HepG2 (cell line): ENCODE results near the gene HRH3. TPM values are rescaled to one million over a fixed set of nuclear protein-coding genes. Genes with fewer than 3 reads are reported as not detected.

Experiments used
- ATAC-seq: fragments of 200-7000 bp; cut with Tn5 transposase; 3 replicates; pipeline ENCODE4 v1.9.1; 2020; ENCODE audit warnings: mild to moderate bottlenecking, moderate library complexity
- BruUV-seq: library from RNA; stranded (reverse); fragments of 400-500 nt; replicated peaks from 2 replicates; lab custom pipeline; 2021; lab: Mats Ljungman, UMichigan
- CTCF ChIA-PET: fragments of 300-600 bp; formaldehyde crosslinking; extraction: SDS; loops from one replicate; lab custom pipeline; 2021; ENCODE audit warnings: low total read pairs, inconsistent platforms, low intra/inter-chr PET ratio; lab: Yijun Ruan, JAX
- POLR2A ChIA-PET: fragments of 350-600 bp; sonication (Branson Sonifier 250); formaldehyde crosslinking; loops from one replicate; lab custom pipeline; 2020; ENCODE audit warnings: antibody characterized with exemption, inconsistent platforms; lab: Yijun Ruan, JAX
- DNase-seq: peaks from one replicate; pipeline ENCODE4 v3.0.0-alpha.2; 2015; ENCODE audit warnings: low spot score
- FAIRE-seq: peaks from 3 replicates; lab custom pipeline; 2011; peaks lifted over from hg19 to GRCh38; lab: Jason Lieb, UNC
- H2AFZ ChIP-seq: one replicate; pipeline ENCODE4 v1.6.1; 2011; ENCODE audit warnings: low read length, inconsistent platforms
- H3K27ac ChIP-seq: fragments of 300-600 bp; 3 replicates; pipeline ENCODE4 v1.8.0; 2011; ENCODE audit warnings: mixed run types, mild to moderate bottlenecking, mixed read lengths, low read length, inconsistent platforms; ENCODE audit not compliant: insufficient read depth; ENCODE audit errors: extremely low read length
- H3K27me3 ChIP-seq, 2 experiments: fragments of 200-600 bp in 1 of 2; 2 replicates in 1 of 2; 3 replicates in 1 of 2; pipeline versions ENCODE4 v1.6.0 to v1.8.0; 2011; ENCODE audit warnings: low read length in 2 of 2, mild to moderate bottlenecking in 2 of 2, moderate library complexity in 2 of 2, inconsistent platforms in 1 of 2; ENCODE audit not compliant: insufficient read depth in 2 of 2, control insufficient read depth in 1 of 2
- H3K36me3 ChIP-seq, 2 experiments: fragments of 200-600 bp in 1 of 2; replicated peaks in 1 of 2; 2 replicates in 1 of 2; 3 replicates in 1 of 2; pipeline versions ENCODE4 v1.5.1 to v1.8.0; 2011; ENCODE audit warnings: low read length in 2 of 2, inconsistent platforms in 1 of 2; ENCODE audit not compliant: insufficient read depth in 2 of 2, control insufficient read depth in 1 of 2
- H3K4me1 ChIP-seq: 2 replicates; pipeline ENCODE4 v1.5.1; 2012; ENCODE audit warnings: low read length, inconsistent platforms; ENCODE audit not compliant: insufficient read depth
- H3K4me2 ChIP-seq: 2 replicates; pipeline ENCODE4 v1.6.0; 2011; ENCODE audit warnings: low read depth, low read length, inconsistent platforms
- H3K4me3 ChIP-seq, 3 experiments: fragments of 200-600 bp in 1 of 3; sonication (generic), shearing (Covaris generic) in 1 of 3; replicated peaks in 1 of 3; 2 replicates each; pipeline ENCODE4 v1.5.1; 2011 to 2016; ENCODE audit warnings: low read length in 3 of 3, inconsistent platforms in 2 of 3, low read depth in 2 of 3, mild to moderate bottlenecking in 2 of 3, control low read depth in 1 of 3, mixed read lengths in 1 of 3; ENCODE audit not compliant: insufficient read depth in 1 of 3
- H3K79me2 ChIP-seq: one replicate; pipeline ENCODE4 v1.6.1; 2011; ENCODE audit warnings: low read length, inconsistent platforms; ENCODE audit not compliant: insufficient read depth
- H3K9ac ChIP-seq: 2 replicates; pipeline ENCODE4 v1.6.0; 2011; ENCODE audit warnings: mild to moderate bottlenecking, low read depth, low read length, inconsistent platforms; ENCODE audit not compliant: insufficient read depth
- H3K9me3 ChIP-seq: 2 replicates; pipeline ENCODE4 v1.5.1; 2012; ENCODE audit warnings: mild to moderate bottlenecking, low read length
- H4K20me1 ChIP-seq: 2 replicates; pipeline ENCODE4 v1.6.0; 2011; ENCODE audit warnings: inconsistent platforms, mild to moderate bottlenecking, low read length, moderate library complexity; ENCODE audit not compliant: insufficient read depth
- CCDC6 ChIP-seq: sonication (generic); formaldehyde crosslinking; IDR thresholded peaks from 2 replicates; pipeline ENCODE4 v1.8.1; 2022; ENCODE audit warnings: mild to moderate bottlenecking, missing genetic modification reagents, moderate library complexity
- CENPT ChIP-seq: sonication (generic); formaldehyde crosslinking; IDR thresholded peaks from 2 replicates; pipeline ENCODE4 v1.8.0; 2022; ENCODE audit warnings: low read depth, mild to moderate bottlenecking, moderate library complexity, missing genetic modification reagents
- FOXP4 ChIP-seq: sonication (generic); formaldehyde crosslinking; IDR thresholded peaks from 2 replicates; pipeline ENCODE4 v1.4.0; 2020; ENCODE audit warnings: missing genetic modification reagents
- GATAD1 ChIP-seq: IDR thresholded peaks from 2 replicates; pipeline ENCODE4 v1.6.1; 2016; ENCODE audit warnings: missing genetic modification reagents, missing compliant biosample characterization
- HOXA5 ChIP-seq: sonication (generic); formaldehyde crosslinking; IDR thresholded peaks from 2 replicates; pipeline ENCODE4 v1.4.0; 2020; ENCODE audit warnings: missing genetic modification reagents
- POGK ChIP-seq: sonication (generic); formaldehyde crosslinking; conservative IDR thresholded peaks from 2 replicates; pipeline ENCODE4 v1.8.0; 2022; ENCODE audit warnings: mild to moderate bottlenecking, moderate library complexity, missing genetic modification reagents
- PPARG ChIP-seq: conservative IDR thresholded peaks from 2 replicates; pipeline ENCODE4 v1.6.1; 2016; ENCODE audit warnings: missing biosample characterization, missing genetic modification reagents
- PTBP1 ChIP-seq: fragments of 200-400 bp; formaldehyde crosslinking; IDR thresholded peaks from 2 replicates; pipeline ENCODE4 v1.6.1; 2018; ENCODE audit warnings: low read length, low read depth; ENCODE audit not compliant: poor library complexity, severe bottlenecking
- SMYD3 ChIP-seq: sonication (generic); formaldehyde crosslinking; IDR thresholded peaks from 2 replicates; pipeline ENCODE4 v1.8.1; 2023; ENCODE audit warnings: mild to moderate bottlenecking, missing genetic modification reagents
- TOE1 ChIP-seq: sonication (generic); formaldehyde crosslinking; IDR thresholded peaks from 2 replicates; pipeline ENCODE4 v1.4.0; 2020; ENCODE audit warnings: mild to moderate bottlenecking, missing genetic modification reagents
- ZNF24 ChIP-seq: fragments of 450-650 bp; IDR thresholded peaks from 2 replicates; pipeline ENCODE4 v1.6.1; 2017; ENCODE audit warnings: antibody characterized with exemption, mild to moderate bottlenecking
- ZNF30 ChIP-seq: sonication (generic); formaldehyde crosslinking; IDR thresholded peaks from 2 replicates; pipeline ENCODE4 v1.5.0; 2020; ENCODE audit warnings: mild to moderate bottlenecking, missing genetic modification reagents
- ZNF446 ChIP-seq: sonication (generic); formaldehyde crosslinking; IDR thresholded peaks from 2 replicates; pipeline ENCODE4 v1.5.0; 2020; ENCODE audit warnings: mild to moderate bottlenecking, missing genetic modification reagents
- ZNF766 ChIP-seq: sonication (generic); formaldehyde crosslinking; IDR thresholded peaks from 2 replicates; pipeline ENCODE4 v1.5.0; 2020; ENCODE audit warnings: missing genetic modification reagents, borderline replicate concordance
- WGBS: methylation state at CpG from one replicate; pipeline ENCODE4 v1.1.6; 2017; ENCODE audit warnings: low lambda C conversion rate; 5-methylcytosine and 5-hydroxymethylcytosine counted together
- in situ Hi-C: cut with HindIII; loops from 2 replicates; pipeline ENCODE4 v1.10.0; 2017; ENCODE audit warnings: low pct_unique_long_range_greater_than_20kb; ENCODE audit not compliant: extremely low pct_ligation_motif_present
- intact Hi-C: fragments of 100-400 bp; cut with micrococcal nuclease; formaldehyde crosslinking; loops from one replicate; pipeline ENCODE4 v1.10.0; 2022; ENCODE audit not compliant: unreplicated experiment
- polyA plus RNA-seq, 8 experiments: library from polyadenylated mRNA; depleted of rRNA in 3 of 8; stranded (reverse) in 7 of 8; unstranded in 1 of 8; fragments of >200 nt; fragmentation: Illumina TruSeq in 4 of 8; extraction: Trizol in 4 of 8; gene quantifications; 2 replicates each; pipeline versions ENCODE4 v1.2.1 to v1.2.3, GENCODE V29; 2011 to 2016; ENCODE audit warnings: low read depth in 4 of 8, missing spikeins in 1 of 8, mixed read lengths in 1 of 8; ENCODE audit not compliant: insufficient read depth in 1 of 8
- total RNA-seq, 5 experiments: library from RNA; depleted of rRNA; stranded (reverse); fragments of >200 nt; fragmentation: Illumina TruSeq; extraction: Trizol; gene quantifications; 2 replicates each; pipeline ENCODE4 v1.2.3, GENCODE V29; 2016; ENCODE audit warnings: low read depth in 1 of 5
- TF ChIP-seq, protein P1 (sequence below): sonication (generic); formaldehyde crosslinking; IDR thresholded peaks from 2 replicates; pipeline ENCODE4 v1.4.0; 2020; ENCODE audit warnings: mild to moderate bottlenecking, missing genetic modification reagents

Gene HRH3
- total and polyA plus RNA-seq, 2 of the 13 experiments (the other 11 are each of a cell fraction or from before 2014, with no cell fraction given), result 0.18 TPM; not detected in 1

DNA sequence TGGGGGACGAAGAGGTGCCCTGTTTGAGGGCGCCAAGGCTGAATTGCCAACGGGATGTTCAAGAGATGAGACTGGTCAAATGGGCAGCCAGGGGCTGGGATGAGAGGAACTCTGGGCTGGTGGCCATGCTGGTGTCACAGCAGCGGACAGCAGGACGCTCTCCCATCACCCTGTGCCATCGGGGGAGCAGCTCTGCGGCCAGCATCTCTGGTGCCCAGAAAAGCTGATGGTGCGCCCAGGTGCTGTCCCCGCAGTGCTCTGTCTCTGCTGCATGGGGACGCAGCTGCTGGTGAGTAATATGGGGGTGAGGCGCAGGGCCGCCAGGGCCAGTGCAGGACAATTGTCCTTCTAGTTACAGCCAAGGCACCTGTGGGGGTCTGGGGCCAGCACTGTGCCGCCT is 4.9 kb upstream of the HRH3 start:
- Histone ChIP-seq H3K9ac (no peak overlapping the region), H4K20me1 (peaks cover 28% of the 10 kb centered on the region; the same call in 1 of the 2 replicates), H3K4me2 (no peak overlapping the region), H3K4me1 (peaks cover 33% of the 10 kb centered on the region), H3K36me3 (no peaks in the 10 kb centered on the region), H3K79me2 (no peaks in the 10 kb centered on the region), H3K27me3 (peaks cover 53 to 87% of the 10 kb centered on the region in 2 experiments), H3K27ac (no peak overlapping the region), H3K9me3 (no peaks in the 10 kb centered on the region), H3K4me3 (no peak overlapping the region), H2AFZ (no peak overlapping the region)
- FAIRE-seq (no peak), ATAC-seq (no peak), DNase-seq (no peak)
- CTCF ChIA-PET, result no interaction called here
- 35% methylated on average over 10 of the region's 13 CpGs for WGBS
- POLR2A ChIA-PET, result no interaction called here
- BruUV-seq, result no TSS peak
- intact Hi-C loops (no loop called here), in situ Hi-C loops (no loop called here)
- no peak for TF ChIP-seq ZNF446 (CRISPR knock-in tag)
- TF ChIP-seq, protein P1, sequence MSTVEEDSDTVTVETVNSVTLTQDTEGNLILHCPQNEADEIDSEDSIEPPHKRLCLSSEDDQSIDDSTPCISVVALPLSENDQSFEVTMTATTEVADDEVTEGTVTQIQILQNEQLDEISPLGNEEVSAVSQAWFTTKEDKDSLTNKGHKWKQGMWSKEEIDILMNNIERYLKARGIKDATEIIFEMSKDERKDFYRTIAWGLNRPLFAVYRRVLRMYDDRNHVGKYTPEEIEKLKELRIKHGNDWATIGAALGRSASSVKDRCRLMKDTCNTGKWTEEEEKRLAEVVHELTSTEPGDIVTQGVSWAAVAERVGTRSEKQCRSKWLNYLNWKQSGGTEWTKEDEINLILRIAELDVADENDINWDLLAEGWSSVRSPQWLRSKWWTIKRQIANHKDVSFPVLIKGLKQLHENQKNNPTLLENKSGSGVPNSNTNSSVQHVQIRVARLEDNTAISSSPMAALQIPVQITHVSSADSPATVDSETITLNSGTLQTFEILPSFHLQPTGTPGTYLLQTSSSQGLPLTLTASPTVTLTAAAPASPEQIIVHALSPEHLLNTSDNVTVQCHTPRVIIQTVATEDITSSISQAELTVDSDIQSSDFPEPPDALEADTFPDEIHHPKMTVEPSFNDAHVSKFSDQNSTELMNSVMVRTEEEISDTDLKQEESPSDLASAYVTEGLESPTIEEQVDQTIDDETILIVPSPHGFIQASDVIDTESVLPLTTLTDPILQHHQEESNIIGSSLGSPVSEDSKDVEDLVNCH (CRISPR knock-in tag), result no peak
- TF ChIP-seq PTBP1, result no peak
- TF ChIP-seq CENPT (CRISPR knock-in tag), result no peak
- TF ChIP-seq ZNF24, result no peak
- no peak for TF ChIP-seq ZNF766 (CRISPR knock-in tag)
- no peak for TF ChIP-seq TOE1 (CRISPR knock-in tag)
- TF ChIP-seq SMYD3 (CRISPR knock-in tag), result no peak
- TF ChIP-seq PPARG (CRISPR knock-in tag), result no peak
- TF ChIP-seq GATAD1 (CRISPR knock-in tag), result no peak
- TF ChIP-seq POGK, result no peak
- TF ChIP-seq HOXA5, result no peak
- no peak for TF ChIP-seq FOXP4 (CRISPR knock-in tag)
- no peak for TF ChIP-seq ZNF30 (CRISPR knock-in tag)
- TF ChIP-seq CCDC6 (CRISPR knock-in tag), result no peak
